Liver (tissue), 9 donors: ENCODE results near the gene PDE9A. TPM values are rescaled to one million over a fixed set of nuclear protein-coding genes. Genes with fewer than 3 reads are reported as not detected.

ENCODE experiments used
- DNase-seq: peaks from one replicate; pipeline ENCODE4 v3.0.0-alpha.2; 2017; ENCODE audit warnings: low spot score
- H3K27ac ChIP-seq, 2 donors: one replicate each; pipeline ENCODE4 v1.7.0; 2013; ENCODE audit warnings: inconsistent platforms in 2 of 2, low read length in 2 of 2, control low read depth in 1 of 2, low read depth in 1 of 2, mild to moderate bottlenecking in 1 of 2
- H3K27me3 ChIP-seq, 4 donors: one replicate each; pipeline versions ENCODE4 v1.6.1 to v1.7.0; 2013; ENCODE audit warnings: low read length in 3 of 4, inconsistent platforms in 1 of 4, mild to moderate bottlenecking in 1 of 4, moderate library complexity in 1 of 4; ENCODE audit not compliant: control insufficient read depth in 4 of 4, insufficient read depth in 4 of 4
- H3K36me3 ChIP-seq, 4 donors: one replicate each; pipeline versions ENCODE4 v1.6.1 to v1.7.0; 2013; ENCODE audit warnings: low read length in 3 of 4, mild to moderate bottlenecking in 3 of 4, low read depth in 1 of 4, moderate library complexity in 1 of 4; ENCODE audit not compliant: control insufficient read depth in 4 of 4, insufficient read depth in 3 of 4
- H3K4me1 ChIP-seq, 4 donors: one replicate each; pipeline versions ENCODE4 v1.6.1 to v1.7.0; 2013; ENCODE audit warnings: low read length in 3 of 4, mild to moderate bottlenecking in 3 of 4, moderate library complexity in 1 of 4; ENCODE audit not compliant: control insufficient read depth in 4 of 4, insufficient read depth in 4 of 4
- H3K4me3 ChIP-seq, 3 donors: one replicate each; pipeline versions ENCODE4 v1.6.1 to v1.7.0; 2013; ENCODE audit warnings: low read length in 3 of 3, control low read depth in 1 of 3, low read depth in 1 of 3, mild to moderate bottlenecking in 1 of 3
- H3K9ac ChIP-seq, 2 donors: one replicate each; pipeline ENCODE4 v1.7.0; 2013; ENCODE audit warnings: low read length in 2 of 2, mild to moderate bottlenecking in 2 of 2, moderate library complexity in 2 of 2, control low read depth in 1 of 2, low read depth in 1 of 2
- H3K9me3 ChIP-seq, 4 donors: one replicate each; pipeline versions ENCODE4 v1.6.1 to v1.7.0; 2013; ENCODE audit warnings: low read length in 3 of 4; ENCODE audit not compliant: control insufficient read depth in 4 of 4
- ATF3 ChIP-seq: IDR thresholded peaks from 2 replicates; pipeline ENCODE4 v1.6.1; 2016; ENCODE audit warnings: antibody characterized with exemption
- CTCF ChIP-seq: fragments of 150-350 bp; IDR thresholded peaks from 2 replicates; pipeline ENCODE4 v1.5.1; 2017; ENCODE audit warnings: improper control_type of control experiment, low read depth, low read length; ENCODE audit not compliant: missing input control
- EGR1 ChIP-seq, 2 donors: IDR thresholded peaks; 2 replicates each; pipeline ENCODE4 v1.6.1; 2016 to 2018; ENCODE audit warnings: antibody characterized with exemption in 2 of 2, low read depth in 2 of 2
- FOXA1 ChIP-seq: IDR thresholded peaks from 2 replicates; pipeline ENCODE4 v1.6.1; 2016; ENCODE audit warnings: antibody characterized with exemption
- FOXA2 ChIP-seq: IDR thresholded peaks from 2 replicates; pipeline ENCODE4 v1.6.1; 2016; ENCODE audit warnings: antibody characterized with exemption
- GABPA ChIP-seq, 2 donors: IDR thresholded peaks in 1 of 2; conservative IDR thresholded peaks in 1 of 2; 2 replicates each; pipeline ENCODE4 v1.6.1; 2016; ENCODE audit warnings: antibody characterized with exemption in 2 of 2, mild to moderate bottlenecking in 1 of 2, moderate library complexity in 1 of 2
- HNF4A ChIP-seq, 2 donors: conservative IDR thresholded peaks; 2 replicates each; pipeline ENCODE4 v1.6.1; 2016; ENCODE audit warnings: antibody characterized with exemption in 2 of 2, mild to moderate bottlenecking in 2 of 2
- HNF4G ChIP-seq: IDR thresholded peaks from 2 replicates; pipeline ENCODE4 v1.6.1; 2016; ENCODE audit warnings: antibody characterized with exemption
- JUND ChIP-seq, 2 donors: IDR thresholded peaks; 2 replicates each; pipeline ENCODE4 v1.6.1; 2016; ENCODE audit warnings: antibody characterized with exemption in 2 of 2
- MAX ChIP-seq: IDR thresholded peaks from 2 replicates; pipeline ENCODE4 v1.6.1; 2016; ENCODE audit warnings: antibody characterized with exemption
- NR2F2 ChIP-seq: IDR thresholded peaks from 2 replicates; pipeline ENCODE4 v1.6.1; 2016; ENCODE audit warnings: antibody characterized with exemption
- RAD21 ChIP-seq, 2 donors: IDR thresholded peaks; 2 replicates each; pipeline ENCODE4 v1.6.1; 2016; ENCODE audit warnings: antibody characterized with exemption in 2 of 2, mild to moderate bottlenecking in 2 of 2
- REST ChIP-seq: IDR thresholded peaks from 2 replicates; pipeline ENCODE4 v1.6.1; 2016; ENCODE audit warnings: antibody characterized with exemption, mild to moderate bottlenecking
- RXRA ChIP-seq, 2 donors: IDR thresholded peaks; 2 replicates each; pipeline ENCODE4 v1.6.1; 2017 to 2018; ENCODE audit warnings: antibody characterized with exemption in 2 of 2, mild to moderate bottlenecking in 1 of 2
- SP1 ChIP-seq: IDR thresholded peaks from 2 replicates; pipeline ENCODE4 v1.6.1; 2018; ENCODE audit warnings: antibody characterized with exemption, mild to moderate bottlenecking
- TAF1 ChIP-seq: conservative IDR thresholded peaks from 2 replicates; pipeline ENCODE4 v1.6.1; 2016; ENCODE audit warnings: antibody characterized with exemption, mild to moderate bottlenecking
- ZBTB33 ChIP-seq: IDR thresholded peaks from 2 replicates; pipeline ENCODE4 v1.6.1; 2016; ENCODE audit warnings: antibody characterized with exemption
- WGBS: extraction: QIAGEN DNeasy Blood & Tissue Kit; methylation state at CpG from one replicate; pipeline ENCODE4 v1.1.7; 2013; 5-methylcytosine and 5-hydroxymethylcytosine counted together
- polyA plus RNA-seq, 2 donors: library from polyadenylated mRNA; stranded (reverse) in 1 of 2; unstranded in 1 of 2; fragments of 200-250 nt in 1 of 2; fragments of >200 nt in 1 of 2; fragmentation: Nextera tagmentation in 1 of 2; extraction: Ambion mirVana in 1 of 2; gene quantifications; one replicate each; pipeline versions ENCODE4 v1.2.1 to v1.2.3, GENCODE V29; 2013 to 2015
- total RNA-seq, 2 donors: library from RNA; depleted of rRNA; stranded (reverse); fragments of >200 nt; gene quantifications; one replicate each; pipeline ENCODE4 v1.2.3, GENCODE V29; 2014
- donor health status: healthy.
- donor health status: healthy.
- donor health status: healthy.
- donor health status: healthy.
- donor health status: healthy.

PDE9A gene
- total and polyA plus RNA-seq, 4 donors, result 1.5 to 4.2 (median 2.7) TPM

GRCh38 chr21:42622284-42622683 is 31.1 kb upstream of the PDE9A start (continued):
- TF ChIP-seq CTCF, result no peak

GRCh38 chr21:42623694-42624093 is 29.7 kb upstream of the PDE9A start:
- DNase-seq, result no peak
- Histone ChIP-seq H3K36me3 (no peaks in the 10 kb centered on the region), H3K4me3 (no peak overlapping the region), H3K4me1 (peaks cover 3 to 14% (median 8%) of the 10 kb centered on the region in 4 donors), H3K9me3 (no peaks in the 10 kb centered on the region), H3K27me3 (no peaks in the 10 kb centered on the region), H3K9ac (peak overlapping the region in 1 of 2 donors; percentile 8), H3K27ac (peak overlapping the region in 1 of 2 donors; percentile 40)
- WGBS, result 81% methylated on average over 7 of the region's 7 CpGs
- TF ChIP-seq JUND (IDR thresholded peaks at IDR 0.05) (no peak), TAF1 (no peak), ATF3 (no peak), SP1 (no peak), RXRA (IDR thresholded peaks at IDR 0.05) (no peak), FOXA2 (no peak), GABPA (IDR thresholded peaks at IDR 0.05 in 1 of 2, conservative IDR thresholded peaks at IDR 0.05 in 1 of 2) (no peak), NR2F2 (no peak), FOXA1 (no peak), REST (no peak), HNF4G (no peak)

- DNase-seq, result no peak
- 29% methylated on average over 13 of the region's 13 CpGs for WGBS
- Histone ChIP-seq H3K36me3 (no peaks in the 10 kb centered on the region), H3K9ac (peak overlapping the region in 1 of 2 donors; percentile 8), H3K27me3 (no peaks in the 10 kb centered on the region), H3K27ac (peak overlapping the region; percentile 38 to 40), H3K4me3 (no peak overlapping the region), H3K4me1 (peaks cover 3 to 14% (median 8%) of the 10 kb centered on the region in 4 donors), H3K9me3 (no peaks in the 10 kb centered on the region)
- TF ChIP-seq MAX (no peak), REST (peak; percentile 66), FOXA2 (peak; percentile 84), EGR1 (IDR thresholded peaks at IDR 0.05; ENCODE audit: low read depth in 2 of 2) (peak in 1 of 2 donors; percentile 42), NR2F2 (no peak), ATF3 (no peak), GABPA (IDR thresholded peaks at IDR 0.05 in 1 of 2, conservative IDR thresholded peaks at IDR 0.05 in 1 of 2) (peak in 1 of 2 donors; percentile 39), FOXA1 (peak; percentile 61), SP1 (peak; percentile 80), JUND (IDR thresholded peaks at IDR 0.05) (peak in 1 of 2 donors; percentile 49), RXRA (IDR thresholded peaks at IDR 0.05) (peak; percentile 39 to 80), HNF4A (conservative IDR thresholded peaks at IDR 0.05) (peak; percentile 56 to 75), ZBTB33 (no peak), RAD21 (IDR thresholded peaks at IDR 0.05) (peak; percentile 36 to 47)
These were observed 29.2 kb upstream of the PDE9A start for GRCh38 chr21:42624095-42624790.
